Stimulated activated CD4-positive, alpha-beta T cell treated with anti-CD3 and anti-CD28 coated beads, Interleukin-1b, Interleukin-23, amount 100 ng/mL, for 1 hour (primary cell): ENCODE data around the gene RAPSN.

Experiments used
- DNase-seq, 2 donors: peaks; one replicate each; pipeline ENCODE4 v3.0.0-alpha.2; 2020; ENCODE audit warnings: low read depth in 2 of 2

Gene RAPSN

GRCh38 chr11:47466201-47466600 lies 17.3 kb upstream of the RAPSN start:
- DNase-seq: no peak

- no peak for DNase-seq
These were observed 15.5 kb upstream of the RAPSN start for GRCh38 chr11:47464483-47464882.

GRCh38 chr11:47461876-47462275 lies 12.9 kb upstream of the RAPSN start:
- DNase-seq: no peak

GRCh38 chr11:47460571-47461235 lies 11.8 kb upstream of the RAPSN start:
- no peak for DNase-seq

- peak; percentile 27 to 28 for DNase-seq
These were observed 5.3 kb upstream of the RAPSN start for GRCh38 chr11:47454258-47454671.

- no peak for DNase-seq
These were observed 4.4 kb upstream of the RAPSN start for GRCh38 chr11:47453365-47453764.

- no peak for DNase-seq
These were observed 3.1 kb upstream of the RAPSN start for GRCh38 chr11:47451990-47452389.

GRCh38 chr11:47451436-47451835 lies 2.5 kb upstream of the RAPSN start:
- DNase-seq: no peak

- no peak for DNase-seq
These were observed 605 bp upstream of the RAPSN start for GRCh38 chr11:47449541-47449940.

- DNase-seq: no peak
These were observed 1.0 kb downstream of the RAPSN start for GRCh38 chr11:47447906-47448305.

- no peak for DNase-seq
These were observed 2.1 kb downstream of the RAPSN start for GRCh38 chr11:47446833-47447232.

- DNase-seq: no peak
These were observed 3.1 kb downstream of the RAPSN start for GRCh38 chr11:47445840-47446239.

- DNase-seq: no peak
These were observed 5.1 kb downstream of the RAPSN start for GRCh38 chr11:47443817-47444216.

GRCh38 chr11:47443028-47443700 lies 5.8 kb downstream of the RAPSN start:
- DNase-seq: no peak

GRCh38 chr11:47442514-47442913 lies 6.4 kb downstream of the RAPSN start:
- DNase-seq: no peak

- no peak for DNase-seq
These were observed 7.5 kb downstream of the RAPSN start for GRCh38 chr11:47441421-47441820.

GRCh38 chr11:47440054-47440476 lies 8.9 kb downstream of the RAPSN start:
- no peak for DNase-seq

- no peak for DNase-seq
These were observed 10.2 kb downstream of the RAPSN start for GRCh38 chr11:47438721-47439120.

GRCh38 chr11:47437746-47438418 lies 11.1 kb downstream of the RAPSN start:
- no peak for DNase-seq

GRCh38 chr11:47437218-47437745 lies 11.7 kb downstream of the RAPSN start:
- DNase-seq: no peak

- DNase-seq: no peak
These were observed 12.2 kb downstream of the RAPSN start for GRCh38 chr11:47436726-47437125.

GRCh38 chr11:47435687-47436086 lies 13.2 kb downstream of the RAPSN start:
- DNase-seq: no peak
